NCI-H82 treated with DMSO at 0.1 percent for 48 hours (cell line): ENCODE results near the gene RNU1-1.
"Not testable (repeated sequence)": the region's sequence is repeated elsewhere in the genome, so short reads cannot be mapped to it uniquely, and the experiment has no call there.

Experiments used
- DNase-seq: peaks from one replicate; lab custom pipeline; 2025; ENCODE audit not compliant: unreplicated experiment; lab: John Stamatoyannopoulos, UW

RNU1-1 gene

GRCh38 chr1:16514107-16515055 is at the start of gene RNU1-1:
RNU1-1 (minus strand) TSS chr1:16514285.
- peak; percentile 87 for DNase-seq

GRCh38 chr1:16561035-16561434 is 47.0 kb upstream of the RNU1-1 start:
- DNase-seq: not testable (repeated sequence)

- not testable (repeated sequence) for DNase-seq
Observed at GRCh38 chr1:16560498-16560897, 46.4 kb upstream of the RNU1-1 start.

GRCh38 chr1:16559688-16560087 is 45.6 kb upstream of the RNU1-1 start:
- not testable (repeated sequence) for DNase-seq

GRCh38 chr1:16557034-16557433 is 42.9 kb upstream of the RNU1-1 start:
- not testable (repeated sequence) for DNase-seq

- not testable (repeated sequence) for DNase-seq
Observed at GRCh38 chr1:16553244-16553643, 39.2 kb upstream of the RNU1-1 start.

- DNase-seq: not testable (repeated sequence)
Observed at GRCh38 chr1:16550212-16550918, 36.3 kb upstream of the RNU1-1 start.

- DNase-seq: not testable (repeated sequence)
Observed at GRCh38 chr1:16549545-16549944, 35.5 kb upstream of the RNU1-1 start.

GRCh38 chr1:16547502-16548241 is 33.6 kb upstream of the RNU1-1 start:
- DNase-seq: not testable (repeated sequence)

- DNase-seq: not testable (repeated sequence)
Observed at GRCh38 chr1:16545682-16546095, 31.6 kb upstream of the RNU1-1 start.

- not testable (repeated sequence) for DNase-seq
Observed at GRCh38 chr1:16540421-16540893, 26.4 kb upstream of the RNU1-1 start.

GRCh38 chr1:16537528-16537927 is 23.4 kb upstream of the RNU1-1 start:
- DNase-seq: not testable (repeated sequence)

GRCh38 chr1:16536796-16537195 is 22.7 kb upstream of the RNU1-1 start:
- not testable (repeated sequence) for DNase-seq

- not testable (repeated sequence) for DNase-seq
Observed at GRCh38 chr1:16535898-16536297, 21.8 kb upstream of the RNU1-1 start.

GRCh38 chr1:16535487-16535886 is 21.4 kb upstream of the RNU1-1 start:
- not testable (repeated sequence) for DNase-seq

GRCh38 chr1:16534829-16535456 is 20.9 kb upstream of the RNU1-1 start:
- DNase-seq: not testable (repeated sequence)

- DNase-seq: not testable (repeated sequence)
Observed at GRCh38 chr1:16534239-16534828, 20.2 kb upstream of the RNU1-1 start.

- DNase-seq: not testable (repeated sequence)
Observed at GRCh38 chr1:16532235-16532991, 18.3 kb upstream of the RNU1-1 start.

GRCh38 chr1:16528338-16528737 is 14.3 kb upstream of the RNU1-1 start:
- not testable (repeated sequence) for DNase-seq
